ENCODE results near the gene NOXA1.
"Not testable (repeated sequence)": the region's sequence is repeated elsewhere in the genome, so short reads cannot be mapped to it uniquely, and the experiment has no call there.

Gene NOXA1

DNA sequence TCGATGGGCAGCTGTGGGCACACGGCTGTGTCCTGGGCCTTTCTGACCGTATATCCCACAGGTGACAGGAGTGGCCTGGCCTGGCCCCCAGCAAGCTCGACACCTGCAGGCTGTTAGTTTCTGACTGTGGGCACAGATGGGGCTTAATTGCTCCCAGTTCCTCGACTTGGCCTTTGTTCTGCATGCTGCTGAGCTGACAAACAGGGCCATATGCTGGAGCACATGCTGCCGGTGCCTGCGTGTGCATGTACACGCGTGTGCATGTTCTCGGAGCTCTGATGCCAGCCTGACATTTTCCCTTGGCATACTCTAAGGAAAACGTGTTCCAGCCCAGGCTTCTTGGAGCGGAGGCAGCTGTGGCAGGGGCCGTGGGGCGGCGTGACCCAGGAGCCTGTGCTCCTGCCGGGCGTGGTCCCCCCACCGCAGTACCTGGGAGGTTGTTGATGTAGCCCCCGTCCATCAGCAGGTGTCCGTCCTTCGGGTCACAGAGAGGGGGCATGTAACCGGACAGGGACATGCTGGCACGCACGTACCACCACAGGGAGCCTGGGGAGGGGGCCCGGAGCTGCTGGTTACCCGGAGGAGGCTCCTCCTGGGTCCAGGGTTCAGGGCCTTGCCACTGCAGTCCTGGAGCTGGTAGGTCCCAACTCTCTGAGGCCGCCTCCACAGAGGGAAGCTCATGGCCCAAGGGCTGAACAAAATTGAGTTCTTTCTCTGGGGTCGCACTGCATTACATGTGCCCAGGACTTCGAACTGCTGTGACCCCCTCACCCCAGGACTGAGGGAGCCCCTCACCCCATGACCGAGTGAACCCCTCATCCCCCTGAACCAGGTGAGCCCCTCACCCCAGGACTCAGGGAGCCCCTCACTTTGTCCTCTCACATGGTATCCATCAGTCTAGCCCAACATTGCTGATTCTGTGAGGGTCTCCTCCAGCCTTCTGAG, 40.1 kb downstream of the NOXA1 start:
- no peak for DNase-seq (ENCODE audit: extremely low read depth, low read depth)
- no peak for TF ChIP-seq CTCF (IDR thresholded peaks at IDR 0.05; ENCODE audit: low read depth, low read length, missing control alignments)
- H3K4me3 ChIP-seq (replicated peaks; ENCODE audit: low read depth, low read length) = no peak overlapping the region

- no peak for TF ChIP-seq CTCF (IDR thresholded peaks at IDR 0.05; ENCODE audit: low read depth, low read length, missing control alignments)
- H3K4me3 ChIP-seq (replicated peaks; ENCODE audit: low read depth, low read length) = no peak overlapping the region
Measured at GRCh38 chr9:137463931-137464290, 40.7 kb downstream of the NOXA1 start.

GRCh38 chr9:137464291-137464999, 41.3 kb downstream of the NOXA1 start:
- H3K4me3 ChIP-seq (replicated peaks; ENCODE audit: low read depth, low read length) = no peak overlapping the region
- TF ChIP-seq CTCF (IDR thresholded peaks at IDR 0.05; ENCODE audit: low read depth, low read length, missing control alignments) = no peak

More at GRCh38 chr9:137463931-137464290, 40.7 kb downstream of the NOXA1 start:
- DNase-seq (ENCODE audit: extremely low read depth, low read depth) = no peak

GRCh38 chr9:137465000-137465719, 42.0 kb downstream of the NOXA1 start:
- no peak for TF ChIP-seq CTCF (IDR thresholded peaks at IDR 0.05; ENCODE audit: low read depth, low read length, missing control alignments)
- no peak for DNase-seq (ENCODE audit: extremely low read depth, low read depth)
- no peak overlapping the region for H3K4me3 ChIP-seq (replicated peaks; ENCODE audit: low read depth, low read length)

More at GRCh38 chr9:137464291-137464999, 41.3 kb downstream of the NOXA1 start:
- no peak for DNase-seq (ENCODE audit: extremely low read depth, low read depth)

- H3K4me3 ChIP-seq (replicated peaks; ENCODE audit: low read depth, low read length) = no peak overlapping the region
- no peak for TF ChIP-seq CTCF (IDR thresholded peaks at IDR 0.05; ENCODE audit: low read depth, low read length, missing control alignments)
- no peak for DNase-seq (ENCODE audit: extremely low read depth, low read depth)
Measured at GRCh38 chr9:137465720-137466388, 42.7 kb downstream of the NOXA1 start.

DNA sequence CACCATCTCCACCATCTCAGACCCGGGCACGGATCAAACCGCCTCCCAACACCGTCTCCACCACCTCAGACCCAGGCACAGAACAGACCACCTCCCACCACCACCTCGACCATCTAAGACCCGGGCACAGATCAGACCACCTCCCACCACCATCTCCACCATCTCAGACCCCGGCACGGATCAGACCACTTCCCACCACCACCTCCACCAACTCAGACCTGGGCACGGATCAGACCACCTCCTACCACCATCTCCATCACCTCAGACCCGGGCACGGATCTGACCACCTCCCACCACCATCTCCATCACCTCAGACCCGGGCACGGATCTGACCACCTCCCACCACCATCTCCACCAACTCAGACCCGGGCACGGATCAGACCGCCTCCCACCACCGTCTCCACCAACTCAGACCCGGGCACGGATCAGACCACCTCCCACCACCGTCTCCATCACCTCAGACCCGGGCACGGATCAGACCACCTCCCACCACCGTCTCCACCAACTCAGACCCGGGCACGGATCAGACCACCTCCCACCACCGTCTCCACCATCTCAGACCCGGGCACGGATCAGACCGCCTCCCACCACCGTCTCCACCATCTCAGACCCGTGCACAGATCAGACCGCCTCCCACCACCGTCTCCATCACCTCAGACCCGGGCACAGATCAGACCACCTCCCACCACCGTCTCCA, 43.3 kb downstream of the NOXA1 start:
- not testable (repeated sequence) for DNase-seq (ENCODE audit: extremely low read depth, low read depth); H3K4me3 ChIP-seq (replicated peaks; ENCODE audit: low read depth, low read length)
